ENCODE measurements around the gene GRHL1.
"Not testable (repeated sequence)": the region's sequence is repeated elsewhere in the genome, so short reads cannot be mapped to it uniquely, and the experiment has no call there.

GRHL1 gene

GRCh38 chr2:10007435-10007834, 55.9 kb downstream of the GRHL1 start:
- no peak for DNase-seq (ENCODE audit: low read depth, low spot score)
- no peak overlapping the region for H3K27ac ChIP-seq

- no peak for DNase-seq (ENCODE audit: low read depth, low spot score)
- no peak overlapping the region for H3K27ac ChIP-seq
Measured at GRCh38 chr2:10007921-10008808, 56.7 kb downstream of the GRHL1 start.

- H3K27ac ChIP-seq = no peak overlapping the region
- DNase-seq (ENCODE audit: low read depth, low spot score) = no peak
Measured at GRCh38 chr2:10008809-10009176, 57.3 kb downstream of the GRHL1 start.

GRCh38 chr2:10009271-10009810, 57.8 kb downstream of the GRHL1 start:
- no peak for DNase-seq (ENCODE audit: low read depth, low spot score)
- H3K27ac ChIP-seq = no peak overlapping the region

GRCh38 chr2:10009811-10010781, 58.6 kb downstream of the GRHL1 start:
- DNase-seq (ENCODE audit: low read depth, low spot score) = no peak

DNA sequence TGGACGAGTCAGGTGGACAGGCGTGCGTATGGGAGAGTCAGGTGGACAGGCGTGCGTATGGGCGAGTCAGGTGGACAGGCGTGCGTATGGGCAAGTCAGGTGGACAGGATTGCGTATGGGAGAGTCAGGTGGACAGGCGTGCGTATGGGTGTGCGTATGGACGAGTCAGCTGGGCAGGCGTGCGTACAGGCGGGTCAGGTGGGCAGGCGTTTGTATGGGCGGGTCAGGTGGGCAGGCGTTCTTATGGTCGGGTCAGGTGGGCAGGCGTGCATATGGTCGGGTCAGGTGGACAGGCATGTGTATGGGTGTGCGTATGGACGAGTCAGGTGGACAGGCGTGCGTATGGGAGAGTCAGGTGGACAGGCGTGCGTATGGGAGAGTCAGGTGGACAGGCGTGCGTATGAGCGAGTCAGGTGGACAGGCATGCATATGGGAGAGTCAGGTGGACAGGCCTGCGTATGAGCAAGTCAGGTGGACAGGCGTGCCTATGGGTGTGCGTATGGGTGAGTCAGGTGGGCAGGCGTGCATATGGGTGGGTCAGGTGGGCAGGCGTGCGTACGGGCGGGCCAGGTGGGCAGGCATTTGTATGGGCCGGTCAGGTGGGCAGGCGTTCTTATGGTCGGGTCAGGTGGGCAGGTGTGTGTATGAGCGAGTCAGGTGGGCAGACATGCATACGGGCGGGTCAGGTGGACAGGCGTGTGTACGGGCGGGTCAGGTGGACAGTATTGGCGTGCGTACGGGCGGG, 59.5 kb downstream of the GRHL1 start:
- DNase-seq (ENCODE audit: low read depth, low spot score); H3K27ac ChIP-seq: not testable (repeated sequence)

More at GRCh38 chr2:10009811-10010781, 58.6 kb downstream of the GRHL1 start:
- no peak overlapping the region for H3K27ac ChIP-seq

DNA sequence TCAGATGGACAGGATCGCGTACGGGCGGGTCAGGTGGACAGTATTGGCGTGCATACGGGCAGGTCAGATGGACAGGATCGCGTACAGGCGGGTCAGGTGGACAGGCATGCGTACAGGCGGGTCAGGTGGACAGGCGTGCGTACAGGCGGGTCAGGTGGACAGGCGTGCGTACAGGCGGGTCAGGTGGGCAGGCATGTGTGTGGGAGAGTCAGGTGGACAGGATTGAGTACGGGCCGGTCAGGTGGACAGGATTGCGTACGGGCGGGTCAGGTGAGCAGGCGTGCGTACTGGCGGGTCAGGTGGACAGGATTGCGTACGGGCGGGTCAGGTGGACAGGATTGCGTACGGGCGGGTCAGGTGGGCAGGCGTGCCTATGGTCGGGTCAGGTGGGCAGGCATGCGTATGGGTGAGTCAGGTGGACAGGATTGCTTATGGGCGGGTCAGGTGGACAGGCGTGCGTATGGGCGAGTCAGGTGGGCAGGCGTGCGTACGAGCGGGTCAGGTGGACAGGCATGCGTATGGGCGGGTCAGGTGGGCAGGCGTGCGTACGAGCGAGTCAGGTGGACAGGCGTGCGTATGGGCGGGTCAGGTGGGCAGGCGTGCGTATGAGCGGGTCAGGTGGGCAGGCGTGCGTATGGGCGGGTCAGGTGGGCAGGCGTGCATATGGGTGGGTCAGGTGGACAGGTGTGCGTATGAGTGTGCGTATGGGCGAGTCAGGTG, 60.3 kb downstream of the GRHL1 start:
- not testable (repeated sequence) for DNase-seq (ENCODE audit: low read depth, low spot score)
- peak overlapping the region; percentile 40 for H3K27ac ChIP-seq

GRCh38 chr2:10012366-10012962, 61.0 kb downstream of the GRHL1 start:
- H3K27ac ChIP-seq = peak overlapping the region; percentile 40
- peak; percentile 20 for DNase-seq (ENCODE audit: low read depth, low spot score)

- DNase-seq (ENCODE audit: low read depth, low spot score) = no peak
Measured at GRCh38 chr2:10012963-10013461, 61.5 kb downstream of the GRHL1 start.

DNA sequence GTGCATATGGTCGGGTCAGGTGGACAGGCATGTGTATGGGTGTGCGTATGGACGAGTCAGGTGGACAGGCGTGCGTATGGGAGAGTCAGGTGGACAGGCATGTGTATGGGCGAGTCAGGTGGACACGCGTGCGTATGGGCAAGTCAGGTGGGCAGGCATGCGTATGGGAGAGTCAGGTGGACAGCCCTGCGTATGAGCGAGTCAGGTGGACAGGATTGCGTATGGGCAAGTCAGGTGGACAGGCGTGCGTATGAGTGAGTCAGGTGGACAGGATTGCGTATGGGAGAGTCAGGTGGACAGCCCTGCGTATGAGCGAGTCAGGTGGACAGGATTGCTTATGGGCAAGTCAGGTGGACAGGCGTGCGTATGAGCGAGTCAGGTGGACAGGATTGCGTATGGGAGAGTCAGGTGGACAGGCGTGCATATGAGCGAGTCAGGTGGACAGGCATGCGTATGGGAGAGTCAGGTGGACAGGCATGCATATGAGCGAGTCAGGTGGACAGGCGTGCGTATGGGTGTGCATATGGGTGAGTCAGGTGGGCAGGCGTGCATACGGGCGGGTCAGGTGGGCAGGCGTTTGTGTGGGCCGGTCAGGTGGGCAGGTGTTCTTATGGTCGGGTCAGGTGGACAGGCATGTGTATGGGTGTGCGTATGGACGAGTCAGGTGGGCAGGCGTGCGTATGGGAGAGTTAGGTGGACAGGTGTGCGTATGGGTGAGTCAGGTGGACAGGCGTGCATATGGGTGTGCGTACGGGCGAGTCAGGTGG, 62.3 kb downstream of the GRHL1 start:
- not testable (repeated sequence) for DNase-seq (ENCODE audit: low read depth, low spot score)
- peak overlapping the region; percentile 60 for H3K27ac ChIP-seq

More at GRCh38 chr2:10012963-10013461, 61.5 kb downstream of the GRHL1 start:
- H3K27ac ChIP-seq = peak overlapping the region; percentile 40

DNA sequence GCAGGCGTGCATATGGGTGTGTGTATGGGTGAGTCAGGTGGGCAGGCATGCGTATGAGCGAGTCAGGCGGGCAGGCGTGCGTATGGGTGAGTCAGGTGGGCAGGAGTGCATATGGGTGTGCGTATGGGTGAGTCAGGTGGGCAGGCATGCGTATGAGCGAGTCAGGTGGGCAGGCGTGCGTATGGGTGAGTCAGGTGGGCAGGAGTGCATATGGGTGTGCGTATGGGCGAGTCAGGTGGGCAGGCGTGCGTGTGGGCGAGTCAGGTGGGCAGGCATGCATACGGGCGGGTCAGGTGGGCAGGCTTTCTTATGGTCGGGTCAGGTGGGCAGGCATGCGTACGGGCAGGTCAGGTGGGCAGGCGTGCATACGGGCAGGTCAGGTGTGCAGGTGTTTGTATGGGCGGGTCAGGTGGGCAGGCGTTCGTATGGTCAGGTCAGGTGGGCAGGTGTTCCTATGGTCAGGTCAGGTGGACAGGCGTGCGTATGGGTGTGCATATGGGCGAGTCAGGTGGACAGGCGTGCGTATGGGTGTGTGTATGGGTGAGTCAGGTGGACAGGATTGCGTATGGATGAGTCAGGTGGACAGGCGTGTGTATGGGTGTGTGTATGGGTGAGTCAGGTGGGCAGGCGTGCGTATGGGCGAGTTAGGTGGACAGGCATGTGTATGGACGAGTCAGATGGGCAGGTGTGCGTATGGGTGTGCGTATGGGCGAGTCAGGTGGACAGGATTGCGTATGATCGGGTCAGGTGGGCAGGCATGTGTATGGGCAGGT, 63.1 kb downstream of the GRHL1 start:
- DNase-seq (ENCODE audit: low read depth, low spot score) = peak; percentile 84
- H3K27ac ChIP-seq = peak overlapping the region; percentile 60

- H3K27ac ChIP-seq = not testable (repeated sequence)
Measured at GRCh38 chr2:10015376-10015989, 64.0 kb downstream of the GRHL1 start.

DNA sequence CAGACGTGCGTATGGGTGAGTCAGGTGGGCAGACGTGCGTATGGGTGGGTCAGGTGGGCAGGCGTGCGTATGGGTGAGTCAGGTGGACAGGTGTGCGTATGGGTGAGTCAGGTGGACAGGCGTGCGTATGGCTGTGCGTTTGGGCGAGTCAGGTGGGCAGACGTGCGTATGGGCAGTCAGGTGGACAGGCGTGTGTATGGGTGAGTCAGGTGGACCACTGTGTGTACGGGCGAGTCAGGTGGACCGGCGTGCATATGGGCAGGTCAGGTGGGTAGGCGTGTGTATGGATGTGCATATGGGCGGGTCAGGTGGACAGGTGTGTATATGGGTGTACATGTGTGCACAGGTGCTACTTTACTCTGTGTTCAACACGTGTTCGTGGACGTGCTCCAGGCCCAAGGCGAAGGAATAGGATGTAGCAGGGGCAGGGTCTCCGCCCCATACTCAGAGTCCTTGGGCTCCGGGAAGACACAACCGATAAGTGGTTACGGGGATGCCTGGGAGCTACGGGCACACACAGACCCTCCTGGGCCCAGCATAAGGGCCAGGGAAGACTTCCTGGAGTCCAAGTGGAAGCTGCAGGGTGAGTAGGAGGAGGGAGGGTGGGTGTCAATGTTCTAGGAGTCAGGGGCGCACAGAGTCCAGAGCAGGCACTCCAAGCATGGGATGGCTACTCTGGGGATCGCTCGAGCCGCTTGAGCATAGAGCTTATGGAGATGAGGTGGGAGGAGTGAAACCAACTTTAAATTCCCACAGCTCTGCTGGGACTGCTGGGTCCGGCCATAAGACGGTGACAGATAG, 64.7 kb downstream of the GRHL1 start:
- no peak overlapping the region for H3K27ac ChIP-seq
- DNase-seq (ENCODE audit: low read depth, low spot score) = no peak

More at GRCh38 chr2:10015376-10015989, 64.0 kb downstream of the GRHL1 start:
- DNase-seq (ENCODE audit: low read depth, low spot score) = not testable (repeated sequence)

GRCh38 chr2:10016802-10017258, 65.3 kb downstream of the GRHL1 start:
- no peak for DNase-seq (ENCODE audit: low read depth, low spot score)
- H3K27ac ChIP-seq = no peak overlapping the region

DNA sequence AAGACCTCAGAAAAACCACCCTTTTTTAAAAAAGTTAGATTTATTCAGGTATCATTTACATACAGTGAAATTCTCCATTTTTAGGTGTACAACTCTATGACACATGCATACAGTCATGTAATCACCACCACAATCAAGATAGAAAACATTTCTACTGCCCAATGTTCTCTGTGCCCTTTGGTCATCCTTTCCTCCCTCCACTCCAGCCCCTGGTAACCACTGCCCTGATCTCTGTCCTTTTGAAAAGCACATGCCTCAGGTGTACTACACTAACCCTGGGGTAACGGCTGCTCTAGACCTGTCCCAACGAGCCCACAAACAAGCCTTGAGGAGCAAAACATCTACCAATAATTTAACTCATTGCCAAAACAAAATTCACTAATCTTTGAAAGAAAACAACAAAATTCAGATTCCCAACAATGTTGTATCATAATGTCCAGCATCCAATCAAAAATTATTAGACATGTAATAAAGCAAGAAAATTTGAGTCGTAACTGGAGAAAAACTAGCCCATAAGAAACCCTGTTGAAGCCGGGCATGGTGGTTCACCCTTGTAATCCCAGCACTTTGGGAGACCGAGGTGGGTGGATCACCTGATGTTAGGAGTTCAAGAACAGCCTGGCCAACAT, 65.9 kb downstream of the GRHL1 start:
- DNase-seq (ENCODE audit: low read depth, low spot score) = no peak
- H3K27ac ChIP-seq = no peak overlapping the region
